GM19438 (cell line): ENCODE results near the gene ADAMTS14.

Experiments
- ATAC-seq: cut with Tn5 transposase; IDR thresholded peaks from one replicate; pipeline ENCODE4 v1.9.1; 2021; ENCODE audit warnings: low read depth; ENCODE audit not compliant: unreplicated experiment

ADAMTS14 gene

GRCh38 chr10:70673043-70673928, 980 bp downstream of the ADAMTS14 start:
- ATAC-seq, result no peak

GRCh38 chr10:70673929-70674559, 1.7 kb downstream of the ADAMTS14 start:
- no peak for ATAC-seq

GRCh38 chr10:70674560-70675495, 2.5 kb downstream of the ADAMTS14 start:
- ATAC-seq, result no peak

GRCh38 chr10:70675496-70676161, 3.3 kb downstream of the ADAMTS14 start:
- ATAC-seq, result no peak

- no peak for ATAC-seq
Measured at GRCh38 chr10:70676511-70676910, 4.2 kb downstream of the ADAMTS14 start.

- ATAC-seq, result no peak
Measured at GRCh38 chr10:70677016-70677415, 4.7 kb downstream of the ADAMTS14 start.

GRCh38 chr10:70677620-70678249, 5.4 kb downstream of the ADAMTS14 start:
- no peak for ATAC-seq

- ATAC-seq, result no peak
Measured at GRCh38 chr10:70678250-70678635, 5.9 kb downstream of the ADAMTS14 start.

GRCh38 chr10:70678757-70679489, 6.6 kb downstream of the ADAMTS14 start:
- no peak for ATAC-seq

GRCh38 chr10:70679498-70679897, 7.2 kb downstream of the ADAMTS14 start:
- no peak for ATAC-seq

- no peak for ATAC-seq
Measured at GRCh38 chr10:70680899-70681730, 8.8 kb downstream of the ADAMTS14 start.

- ATAC-seq, result no peak
Measured at GRCh38 chr10:70681731-70682005, 9.4 kb downstream of the ADAMTS14 start.

GRCh38 chr10:70682920-70683600, 10.8 kb downstream of the ADAMTS14 start:
- no peak for ATAC-seq

GRCh38 chr10:70683601-70683934, 11.3 kb downstream of the ADAMTS14 start:
- ATAC-seq, result no peak

GRCh38 chr10:70683940-70684339, 11.6 kb downstream of the ADAMTS14 start:
- ATAC-seq, result no peak

GRCh38 chr10:70684374-70684773, 12.1 kb downstream of the ADAMTS14 start:
- no peak for ATAC-seq

- no peak for ATAC-seq
Measured at GRCh38 chr10:70684839-70685454, 12.6 kb downstream of the ADAMTS14 start.

- ATAC-seq, result no peak
Measured at GRCh38 chr10:70685455-70685911, 13.2 kb downstream of the ADAMTS14 start.
